Ecto neural progenitor cell (in vitro differentiated cells): Measurements from ENCODE around the gene MADD.

ENCODE experiments used
- DNase-seq: peaks from one replicate; pipeline ENCODE4 v3.0.0-alpha.2; 2018; ENCODE audit warnings: low spot score

The MADD gene

GRCh38 chr11:47356998-47357329 is 87.0 kb downstream of the MADD start:
- DNase-seq, result no peak

- no peak for DNase-seq
Observed at GRCh38 chr11:47357985-47358730, 88.2 kb downstream of the MADD start.

GRCh38 chr11:47358731-47359051 is 88.8 kb downstream of the MADD start:
- DNase-seq, result no peak

GRCh38 chr11:47359162-47359561 is 89.2 kb downstream of the MADD start:
- DNase-seq, result no peak

- DNase-seq, result no peak
Observed at GRCh38 chr11:47359586-47359985, 89.7 kb downstream of the MADD start.

- DNase-seq, result no peak
Observed at GRCh38 chr11:47360341-47360740, 90.4 kb downstream of the MADD start.

- DNase-seq, result peak; percentile 41
Observed at GRCh38 chr11:47361419-47361818, 91.5 kb downstream of the MADD start.

GRCh38 chr11:47366020-47366490 is 96.1 kb downstream of the MADD start:
- DNase-seq, result no peak

GRCh38 chr11:47369676-47370075 is 99.7 kb downstream of the MADD start:
- DNase-seq, result no peak

- peak; percentile 32 for DNase-seq
Observed at GRCh38 chr11:47372422-47372821, 102.5 kb downstream of the MADD start.

GRCh38 chr11:47373876-47374719 is 104.2 kb downstream of the MADD start:
- DNase-seq, result peak; percentile 86

GRCh38 chr11:47374720-47375019 is 104.7 kb downstream of the MADD start:
- no peak for DNase-seq

GRCh38 chr11:47375020-47375419 is 105.1 kb downstream of the MADD start:
- no peak for DNase-seq

- DNase-seq, result no peak
Observed at GRCh38 chr11:47375546-47376085, 105.7 kb downstream of the MADD start.

- peak; percentile 40 for DNase-seq
Observed at GRCh38 chr11:47376107-47376524, 106.2 kb downstream of the MADD start.

GRCh38 chr11:47376525-47377371 is 106.8 kb downstream of the MADD start:
- peak; percentile 42 for DNase-seq

- DNase-seq, result no peak
Observed at GRCh38 chr11:47377571-47378009, 107.7 kb downstream of the MADD start.

- no peak for DNase-seq
Observed at GRCh38 chr11:47378010-47378835, 108.3 kb downstream of the MADD start, which contains the start of gene SPI1. SPI1 (minus strand) TSS chr11:47378547; CDS start chr11:47378353, 194 bp downstream.

- no peak for DNase-seq
Observed at GRCh38 chr11:47378836-47379170, 108.9 kb downstream of the MADD start.

GRCh38 chr11:47379317-47379716 is 109.4 kb downstream of the MADD start:
- DNase-seq, result no peak
